NCI-H2171 treated with DMSO at 0.1 percent for 48 hours (cell line): ENCODE results near the gene LTC4S.

ENCODE experiments used
- DNase-seq: peaks from one replicate; lab custom pipeline; 2025; lab: John Stamatoyannopoulos, UW

Gene LTC4S

DNA sequence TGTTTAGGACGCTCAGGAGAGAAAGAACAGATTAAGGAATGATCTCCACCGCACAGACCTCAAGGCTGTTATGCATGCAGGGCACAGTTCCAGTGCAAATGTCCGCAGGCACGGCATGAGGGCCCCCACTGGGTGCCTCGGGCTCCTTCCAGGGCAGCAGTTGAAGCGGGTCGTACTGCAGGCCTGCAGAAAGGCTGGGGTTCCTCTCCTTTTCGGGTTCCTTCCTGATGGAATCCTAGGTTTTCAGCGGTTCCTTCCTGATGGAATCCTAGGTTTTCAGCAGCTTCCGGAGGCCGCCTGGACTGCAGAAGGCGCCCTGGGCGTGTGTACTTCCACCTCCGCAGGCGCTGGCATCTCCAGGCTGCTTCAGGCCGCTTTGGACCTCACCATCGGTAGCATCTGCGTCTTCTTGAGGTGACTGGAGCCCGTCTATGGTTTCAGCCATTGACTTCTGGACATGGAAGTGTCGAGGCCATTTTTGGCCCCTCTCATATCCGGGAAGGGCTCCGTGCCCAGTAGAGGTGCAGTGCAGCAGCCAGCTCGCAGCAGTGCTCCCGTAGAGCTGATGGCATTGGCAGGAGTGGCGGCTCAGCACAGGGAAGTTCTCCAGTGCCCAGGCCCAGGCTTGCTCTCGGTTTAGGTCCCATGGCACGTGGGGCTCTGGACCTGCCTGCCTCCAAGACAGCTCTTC lies 18.5 kb downstream of the LTC4S start:
- DNase-seq: no peak

DNA sequence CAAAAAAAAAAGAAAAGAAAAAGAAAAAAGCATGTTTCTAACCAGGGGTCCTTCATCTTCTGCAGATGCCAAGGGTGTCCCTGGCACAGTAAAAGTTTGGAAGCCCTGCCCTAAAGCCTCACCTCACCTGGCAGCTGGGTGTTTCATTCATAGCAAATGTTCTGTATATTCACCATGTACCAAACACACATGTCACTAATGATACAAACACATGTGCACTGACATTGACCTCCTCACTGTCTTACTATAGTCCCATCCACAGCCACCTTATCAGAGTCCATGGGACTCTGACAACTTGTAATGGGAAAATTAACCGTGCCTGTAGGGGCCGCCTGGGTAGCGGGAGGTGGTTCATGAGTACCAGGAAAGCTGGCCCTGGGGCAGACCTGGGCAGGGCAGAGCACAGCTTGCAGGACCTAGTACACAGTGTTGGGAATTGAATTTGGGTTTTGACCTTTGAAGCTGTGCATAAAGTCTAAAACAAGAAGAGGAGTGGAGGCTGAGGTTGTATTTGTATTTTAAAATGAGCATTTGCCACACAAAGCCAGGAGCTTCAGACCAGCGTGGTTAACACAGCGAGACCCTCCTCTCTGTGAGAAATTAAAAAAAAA lies 19.3 kb downstream of the LTC4S start:
- DNase-seq: no peak

DNA sequence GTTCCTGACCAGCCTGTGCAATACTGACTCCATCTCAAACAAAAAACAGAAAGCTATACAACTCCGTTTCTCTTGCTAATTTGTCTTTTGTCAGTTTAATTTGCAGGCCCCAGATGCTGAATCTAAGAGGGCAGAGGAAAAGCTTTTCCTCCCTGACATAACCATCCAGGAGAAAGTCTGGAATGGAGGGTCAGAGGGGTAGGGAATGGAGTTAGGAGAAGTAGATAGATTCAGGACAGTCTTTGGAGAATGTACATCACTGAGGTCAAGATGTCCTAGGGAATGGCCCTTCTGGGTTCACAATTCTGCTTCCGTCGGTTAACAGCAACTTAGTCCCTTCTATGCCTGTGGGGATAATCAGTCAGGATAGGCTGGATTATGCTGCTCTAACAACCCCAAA lies 20.3 kb downstream of the LTC4S start:
- DNase-seq: no peak

DNA sequence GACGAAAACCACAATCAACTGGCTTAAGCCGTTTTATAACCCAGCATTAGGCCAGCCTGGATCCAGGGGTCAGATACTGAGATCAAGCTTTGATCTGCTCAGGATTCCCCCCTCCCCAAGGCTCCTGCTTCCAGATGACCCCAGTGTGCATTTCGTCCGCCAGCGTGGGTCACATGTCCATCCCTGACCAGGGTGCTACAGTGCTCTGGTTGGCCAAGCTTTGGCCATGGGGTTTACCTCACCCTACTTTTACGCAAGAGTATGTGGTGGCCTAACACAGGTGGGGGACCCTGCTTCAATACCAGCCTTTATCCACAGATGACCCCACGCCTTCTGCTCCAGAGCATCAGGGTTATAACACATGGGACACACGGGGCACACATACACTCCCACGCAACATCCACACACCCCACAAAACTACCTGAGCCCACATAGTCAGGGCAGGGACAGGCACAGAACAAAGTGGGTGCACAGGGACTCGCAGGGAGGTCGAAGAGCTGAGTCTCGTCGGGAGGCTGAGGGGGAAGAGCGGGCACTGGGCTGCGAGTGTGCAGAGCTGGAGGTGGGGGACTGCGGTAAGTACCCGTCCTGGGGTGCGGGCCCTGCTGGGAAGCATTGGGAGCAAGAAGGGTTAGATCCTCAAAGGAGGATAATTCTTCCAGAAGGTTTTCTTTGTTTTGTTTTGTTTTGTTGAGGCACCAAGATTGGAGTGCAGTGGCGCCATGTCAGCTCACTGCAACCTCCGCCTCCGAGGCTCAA lies 21.9 kb downstream of the LTC4S start:
- DNase-seq: no peak

DNA sequence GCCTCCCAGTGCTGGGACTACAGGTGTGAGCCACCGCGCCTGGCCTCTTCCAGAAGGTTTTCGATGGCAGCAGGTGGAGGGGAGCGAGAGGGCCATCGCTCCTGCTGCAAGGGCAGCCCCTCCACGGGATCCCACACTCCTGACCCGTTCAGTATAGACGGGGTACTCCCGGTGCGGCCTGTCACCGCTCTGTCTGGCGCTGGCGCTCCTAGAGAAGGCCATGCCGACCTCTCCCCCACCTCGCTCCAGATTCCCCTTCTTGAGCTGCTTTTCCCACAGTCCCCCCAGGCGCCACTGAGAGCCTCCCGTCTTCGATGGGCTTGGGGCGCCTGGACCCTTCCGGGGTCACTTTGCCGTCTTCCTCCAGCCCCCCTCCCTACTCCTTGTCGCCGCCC lies 22.6 kb downstream of the LTC4S start:
- DNase-seq: no peak

DNA sequence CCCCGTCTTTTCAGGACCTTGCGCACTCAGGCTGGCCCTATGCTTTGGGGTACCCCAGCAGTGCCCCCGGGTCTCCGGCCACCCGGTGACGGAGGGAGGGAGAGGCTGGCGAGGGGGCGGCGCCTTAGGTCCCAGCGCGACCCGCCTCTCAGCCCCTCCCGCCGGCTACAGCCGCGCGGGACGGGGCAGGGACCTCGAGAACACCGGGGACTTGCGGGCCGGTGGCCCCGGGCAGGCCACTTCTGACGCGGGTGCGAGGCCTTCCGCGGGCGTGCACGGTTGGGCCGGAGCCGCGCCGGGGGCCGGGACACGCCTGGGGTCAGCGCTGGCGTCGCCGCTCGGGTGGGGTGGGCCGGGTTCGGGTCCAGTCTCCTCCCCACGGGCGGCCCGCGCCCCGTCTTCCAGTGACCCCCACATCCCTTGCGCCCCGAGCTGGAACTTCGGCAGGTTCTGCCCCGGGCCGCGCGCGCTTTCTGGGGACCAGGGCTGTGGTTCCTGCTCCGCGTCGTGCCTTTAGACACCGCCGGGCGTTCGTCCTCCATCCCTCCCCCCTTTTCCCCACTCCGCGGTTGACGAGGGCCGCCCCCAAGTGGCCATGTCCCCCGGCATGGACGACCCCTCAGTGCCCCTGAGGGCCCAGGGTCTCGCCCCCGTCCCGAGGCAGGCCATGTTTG lies 23.1 kb downstream of the LTC4S start:
- no peak for DNase-seq

DNA sequence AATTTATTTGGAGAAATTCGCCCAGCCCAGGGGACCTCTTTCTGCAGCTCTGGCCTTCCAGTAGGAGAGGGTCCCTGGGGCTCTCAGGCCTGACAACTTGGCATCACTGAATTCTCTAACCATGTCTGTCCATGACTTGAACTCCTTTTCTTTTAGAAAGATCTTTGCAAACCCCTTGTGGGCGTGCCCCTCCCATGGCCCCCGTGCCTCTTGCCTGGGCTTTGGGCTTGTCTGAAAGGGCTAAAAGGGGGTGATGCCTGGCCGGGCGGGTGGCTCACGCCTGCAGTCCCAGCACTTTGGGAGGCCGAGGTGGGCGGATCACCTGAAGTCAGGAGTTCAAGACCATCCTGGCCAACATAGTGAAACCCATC lies 23.7 kb downstream of the LTC4S start:
- DNase-seq: no peak

DNA sequence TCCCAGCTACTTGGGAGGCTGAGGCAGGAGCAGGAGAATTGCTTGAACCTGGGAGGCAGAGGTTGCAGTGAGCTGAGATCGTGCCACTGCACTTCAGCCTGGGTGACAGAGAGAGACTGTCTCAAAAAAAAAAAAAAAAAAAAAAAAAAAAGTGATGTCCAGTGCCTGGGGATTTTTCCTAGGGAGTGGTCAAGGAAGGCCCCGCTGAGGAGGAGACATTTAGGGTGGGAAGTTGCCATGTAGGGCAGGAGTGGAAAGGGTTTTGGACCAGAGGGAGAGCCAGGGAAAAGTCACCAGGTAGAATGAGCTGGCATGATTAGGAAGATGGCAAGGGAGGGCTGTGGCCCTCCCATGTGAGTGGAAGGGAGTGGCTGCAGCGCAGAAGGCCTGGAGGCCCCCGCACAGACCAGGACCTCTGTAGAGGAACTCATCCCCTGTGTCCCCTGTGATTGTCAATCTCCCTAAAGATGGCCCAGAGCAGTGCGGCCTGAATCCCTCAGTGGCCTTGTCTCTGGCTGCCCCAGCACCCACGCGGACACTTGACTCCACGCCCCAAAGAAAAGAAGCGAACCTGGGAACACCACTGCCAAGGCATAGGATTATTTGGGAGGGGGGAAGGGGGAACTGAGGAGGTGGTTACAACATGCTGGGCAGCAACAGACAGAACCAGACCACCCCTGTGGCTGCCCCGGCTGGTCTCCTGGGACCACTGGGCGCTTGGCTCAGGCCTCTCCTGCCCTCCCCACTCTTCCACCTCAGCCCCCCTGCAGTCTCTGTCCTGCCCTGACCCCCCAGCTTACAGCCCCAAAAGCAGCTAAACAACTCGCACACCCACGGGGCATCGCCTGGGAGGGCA lies 24.3 kb downstream of the LTC4S start:
- DNase-seq: no peak

DNA sequence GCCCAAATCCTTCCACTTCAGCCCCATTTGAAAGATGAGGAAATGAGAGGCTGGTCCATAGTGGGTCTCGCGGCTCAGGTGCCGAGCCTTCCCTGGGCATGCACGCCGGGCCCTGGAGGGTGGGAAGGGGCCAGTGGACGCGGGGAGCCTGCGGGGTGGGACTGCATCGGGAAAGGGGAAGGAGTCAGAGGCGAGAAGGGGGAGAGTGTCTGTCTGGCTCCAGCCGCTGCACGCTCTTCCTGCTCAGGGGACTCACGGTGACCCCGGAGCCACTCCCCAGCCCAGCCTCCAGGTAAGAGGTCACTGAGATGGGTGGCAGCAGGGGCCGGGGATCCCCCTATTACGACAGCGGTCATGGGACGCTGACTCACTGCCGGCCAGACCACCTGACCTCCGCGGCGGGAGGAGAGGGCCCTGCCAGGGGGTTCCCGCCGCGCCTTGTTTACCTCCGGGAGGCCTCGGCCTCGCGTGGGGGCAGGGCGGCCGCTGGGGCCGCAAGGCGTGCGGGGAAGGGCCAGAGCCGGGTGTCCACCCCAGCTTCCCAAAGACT lies 25.0 kb downstream of the LTC4S start:
- peak; percentile 35 for DNase-seq

DNA sequence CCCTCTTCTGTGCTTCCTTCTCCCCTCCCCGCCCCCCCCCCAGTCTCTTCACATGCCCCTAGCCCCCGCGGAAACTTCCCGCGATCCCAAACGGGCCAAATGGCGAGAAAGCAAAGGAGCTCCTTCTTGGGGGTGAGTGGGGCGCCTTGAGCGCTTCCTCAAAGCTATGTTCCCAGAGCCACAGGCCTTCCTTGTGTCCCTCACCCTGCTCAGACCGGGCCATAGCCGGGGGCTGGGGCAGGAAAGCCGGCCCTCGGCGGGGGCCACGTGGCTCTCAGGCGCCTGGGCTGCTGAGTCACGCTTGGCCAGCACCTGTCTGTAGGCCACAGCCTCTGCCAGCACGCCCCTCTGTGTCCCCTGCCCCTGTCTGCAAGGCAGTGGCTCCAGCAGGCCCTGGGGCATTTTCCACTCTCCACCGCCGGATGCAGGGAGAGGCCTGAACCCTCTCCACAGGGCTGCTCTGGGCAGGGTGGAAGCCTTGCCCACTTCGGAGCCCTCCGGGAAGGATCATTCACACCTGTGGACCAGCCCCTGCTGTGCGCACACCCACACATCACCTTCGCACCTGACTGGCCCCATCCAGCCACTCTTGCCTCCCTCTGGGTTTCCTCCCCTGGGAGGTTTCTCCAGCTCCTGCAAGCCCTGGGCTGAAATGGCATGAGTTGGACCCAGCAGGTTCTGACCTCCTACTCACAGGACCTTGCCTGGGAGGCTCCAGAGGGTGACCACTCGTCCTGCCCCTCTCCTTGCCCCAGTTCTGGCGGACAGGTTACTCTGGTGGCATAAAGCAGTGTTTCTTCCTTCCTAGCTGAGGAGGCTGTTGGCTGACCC lies 25.7 kb downstream of the LTC4S start:
- DNase-seq: peak; percentile 2

DNA sequence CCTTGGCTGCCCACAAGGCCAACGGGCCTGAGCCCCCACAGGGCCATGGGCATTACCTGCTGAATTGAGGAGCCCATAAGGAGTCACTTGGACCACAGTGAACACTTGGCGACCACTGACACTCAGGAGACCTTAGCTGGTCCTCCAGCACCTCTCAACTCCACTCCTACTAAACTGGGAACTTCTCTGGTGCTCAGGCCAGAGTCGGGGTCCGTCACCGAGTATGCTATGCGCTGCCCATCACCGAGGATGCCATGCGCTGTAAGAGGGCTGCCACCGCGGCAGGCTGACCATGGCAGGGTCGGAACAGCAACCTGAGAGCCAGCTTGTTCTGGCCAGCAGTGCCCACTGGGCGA lies 26.3 kb downstream of the LTC4S start:
- no peak for DNase-seq

DNA sequence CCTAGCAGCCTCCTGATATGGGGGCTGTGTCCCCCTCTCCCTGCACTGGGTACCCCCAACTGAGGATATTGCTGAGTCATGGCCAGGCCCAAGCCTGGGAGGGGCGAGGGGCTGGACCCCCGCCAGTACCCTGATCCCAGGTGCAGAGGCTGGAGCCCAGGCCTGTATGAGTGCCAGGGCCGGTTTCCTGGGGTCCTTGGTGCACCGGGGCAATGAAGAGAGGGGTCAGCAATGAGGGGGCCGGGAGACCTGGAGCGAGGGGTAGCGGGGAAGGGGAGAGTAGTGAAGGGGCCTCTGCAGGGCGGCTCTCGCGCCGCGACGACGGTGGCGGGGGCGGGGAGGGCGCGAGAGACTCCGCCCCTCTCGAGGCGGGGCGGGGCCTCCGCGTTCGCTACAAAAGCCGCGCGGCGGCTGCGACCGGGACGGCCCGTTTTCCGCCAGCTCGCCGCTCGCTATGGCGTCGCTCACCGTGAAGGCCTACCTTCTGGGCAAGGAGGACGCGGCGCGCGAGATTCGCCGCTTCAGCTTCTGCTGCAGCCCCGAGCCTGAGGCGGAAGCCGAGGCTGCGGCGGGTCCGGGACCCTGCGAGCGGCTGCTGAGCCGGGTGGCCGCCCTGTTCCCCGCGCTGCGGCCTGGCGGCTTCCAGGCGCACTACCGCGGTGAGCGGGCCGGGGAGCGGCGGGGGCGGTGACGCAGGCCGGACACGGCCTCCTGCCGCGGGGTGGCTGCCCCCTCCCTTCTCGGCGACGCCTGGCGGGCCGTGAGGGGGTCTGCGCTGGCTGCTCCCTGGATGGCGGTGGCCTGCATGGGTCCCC lies 26.9 kb downstream of the LTC4S start, which contains the start of gene SQSTM1:
Gene SQSTM1 (plus strand): TSS at position 423 of the 815 bp plus-strand sequence. CDS start 32 bp downstream, at position 455.
- DNase-seq: peak; percentile 42

DNA sequence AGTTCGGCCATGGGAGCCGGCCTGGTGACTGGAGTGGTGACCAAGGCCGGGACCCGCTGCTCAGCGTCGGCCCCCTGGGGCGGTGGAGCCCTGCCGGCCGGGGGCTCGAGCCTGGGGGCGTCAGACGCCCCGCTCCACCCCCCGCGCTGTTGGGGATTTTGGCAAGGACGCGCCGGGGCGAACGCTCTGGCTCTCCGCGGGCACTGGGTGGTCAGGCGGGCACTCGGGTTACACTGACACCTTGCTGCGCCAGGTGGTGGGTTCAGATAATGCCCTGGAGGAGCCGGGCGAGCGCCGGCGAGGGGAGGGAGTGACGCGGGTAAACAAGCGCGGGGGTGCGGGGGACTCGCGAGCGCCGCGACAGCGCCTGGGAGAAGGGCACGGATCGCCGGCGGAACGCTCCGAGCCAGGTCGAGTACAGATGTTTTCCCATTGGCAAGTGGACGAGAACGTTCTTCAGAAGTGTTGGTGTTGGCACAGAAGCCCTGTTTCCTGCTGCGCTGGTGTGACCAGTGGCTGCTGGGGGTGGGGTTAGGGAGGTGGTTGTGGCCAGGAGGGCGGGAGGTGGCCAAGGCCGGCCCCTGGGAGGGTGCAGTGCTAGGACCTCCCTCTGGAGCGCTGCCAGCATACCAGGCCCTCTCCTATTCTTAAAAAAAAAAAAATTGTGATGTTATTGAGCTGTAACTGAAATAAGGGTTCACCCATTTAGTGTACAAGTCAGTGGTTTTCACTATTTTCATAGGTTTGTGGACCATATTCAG lies 27.7 kb downstream of the LTC4S start:
- DNase-seq: peak; percentile 34

DNA sequence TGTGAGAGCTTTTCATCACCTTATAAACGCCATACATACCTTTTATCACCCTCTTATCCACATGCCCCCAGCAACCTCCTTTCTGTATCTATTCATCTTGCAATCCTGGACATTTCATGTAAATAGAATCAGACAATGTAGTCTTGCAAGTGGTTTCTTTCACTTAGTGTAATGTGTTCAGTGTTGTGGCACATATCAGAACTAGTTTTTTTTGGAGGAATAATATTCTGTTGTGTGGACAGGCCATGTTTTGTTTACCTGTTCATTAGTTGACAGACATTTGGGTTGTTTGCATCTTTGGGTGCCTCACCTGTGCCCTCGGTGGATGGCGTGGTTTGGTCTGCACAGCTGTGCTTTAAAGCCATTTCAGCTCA lies 28.3 kb downstream of the LTC4S start:
- no peak for DNase-seq

DNA sequence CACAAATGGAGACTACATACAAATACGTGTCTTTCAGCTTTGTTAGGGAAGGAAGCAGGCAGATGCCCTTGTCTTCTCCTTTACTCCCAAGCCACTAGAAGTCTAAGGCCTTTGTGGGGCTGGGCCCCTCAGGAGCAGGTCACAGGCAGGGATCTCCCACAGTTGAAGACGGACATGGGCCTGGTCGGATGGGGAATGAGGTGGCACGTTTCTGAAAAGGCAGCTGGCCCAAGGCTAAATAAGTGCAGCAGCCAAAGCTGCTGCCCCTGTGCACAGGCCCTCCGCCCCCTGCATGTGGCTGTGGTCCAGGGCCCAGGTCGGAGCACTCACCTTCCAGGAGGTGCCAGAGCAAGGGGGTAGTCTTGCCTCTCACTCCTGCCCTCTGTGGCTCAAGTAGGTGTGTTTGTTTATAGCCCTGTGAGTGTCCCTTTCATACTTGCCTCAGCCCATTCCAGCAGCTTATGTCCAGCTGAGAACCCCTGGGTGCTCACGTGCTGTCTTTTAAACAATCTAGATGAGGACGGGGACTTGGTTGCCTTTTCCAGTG lies 28.7 kb downstream of the LTC4S start:
- no peak for DNase-seq

DNA sequence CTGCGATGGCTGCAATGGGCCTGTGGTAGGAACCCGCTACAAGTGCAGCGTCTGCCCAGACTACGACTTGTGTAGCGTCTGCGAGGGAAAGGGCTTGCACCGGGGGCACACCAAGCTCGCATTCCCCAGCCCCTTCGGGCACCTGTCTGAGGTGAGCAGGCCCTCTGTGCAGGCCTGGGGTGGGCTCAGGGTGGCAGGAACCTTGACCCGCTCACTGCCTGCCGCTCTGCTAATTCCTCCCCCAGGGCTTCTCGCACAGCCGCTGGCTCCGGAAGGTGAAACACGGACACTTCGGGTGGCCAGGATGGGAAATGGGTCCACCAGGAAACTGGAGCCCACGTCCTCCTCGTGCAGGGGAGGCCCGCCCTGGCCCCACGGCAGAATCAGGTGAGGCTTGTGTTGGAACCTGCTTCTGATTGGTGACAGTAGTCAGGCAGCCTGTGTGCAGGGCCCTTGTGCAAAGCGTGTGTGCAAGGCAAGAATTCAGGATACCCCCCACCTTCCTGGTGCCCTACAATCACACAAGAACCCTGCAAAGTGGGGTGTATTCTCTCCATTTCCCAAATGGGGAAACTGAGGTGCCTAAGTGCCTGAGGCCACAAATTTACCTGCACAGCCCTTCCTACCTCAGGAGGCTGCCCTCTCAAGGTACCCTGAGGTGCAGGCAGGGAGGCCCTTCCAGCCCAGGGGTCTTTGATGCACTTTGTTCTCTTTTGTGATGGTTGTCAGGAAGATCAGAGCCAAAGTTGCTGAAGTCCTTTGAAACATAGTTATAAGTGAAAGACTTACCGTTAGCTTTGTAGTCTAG lies 30.4 kb downstream of the LTC4S start:
- DNase-seq: no peak

DNA sequence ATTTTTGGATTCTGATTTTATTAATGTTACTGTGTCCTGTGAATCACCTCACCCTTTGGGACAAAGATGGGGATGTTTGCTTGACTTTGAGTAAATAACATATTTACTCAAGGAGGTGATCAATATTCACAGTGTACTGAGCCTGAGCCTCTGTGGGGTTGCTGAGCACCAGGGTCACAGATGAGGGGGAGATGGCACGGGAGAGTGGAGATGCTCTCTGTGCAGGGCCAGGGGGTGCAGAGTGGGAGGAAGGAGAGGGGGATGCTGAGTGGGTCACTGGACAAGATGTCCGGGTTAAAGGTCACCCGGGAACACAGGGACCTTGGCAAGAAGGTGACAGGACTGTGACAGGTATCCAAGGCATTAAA lies 30.9 kb downstream of the LTC4S start:
- no peak for DNase-seq

DNA sequence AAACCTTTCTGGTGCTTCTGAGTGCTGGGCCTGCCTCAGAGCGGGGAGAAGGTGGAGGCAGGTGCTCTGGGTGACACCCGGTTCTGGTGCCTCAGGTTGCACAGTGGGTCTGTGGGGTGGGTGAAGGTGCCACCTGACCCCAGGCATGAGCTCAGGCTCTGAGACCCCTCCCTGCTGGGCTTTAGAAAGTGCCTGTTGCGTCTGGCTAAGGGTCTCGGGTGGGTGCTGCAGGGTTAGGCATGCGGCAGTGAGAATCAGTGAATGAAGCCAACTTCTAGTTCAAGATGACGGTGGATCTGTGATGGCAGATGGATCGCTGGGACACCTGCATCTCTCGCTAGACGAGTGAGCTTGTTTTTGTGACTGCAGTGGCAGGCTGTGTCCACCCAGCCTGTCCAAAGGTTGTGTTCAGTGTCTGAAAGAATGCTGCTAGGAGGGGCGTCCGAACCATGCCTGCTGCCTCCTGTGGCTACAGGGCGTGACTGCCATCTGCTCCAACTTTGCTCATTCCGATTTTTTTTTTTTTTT lies 31.9 kb downstream of the LTC4S start:
- peak; percentile 7 for DNase-seq
